Pancreas (tissue), 10 donors: ENCODE data around the gene SLC13A5. TPM values are rescaled to one million over a fixed set of nuclear protein-coding genes. Genes with fewer than 3 reads are reported as not detected.

ENCODE experiments used
- ATAC-seq, 4 donors: fragments of 200-7000 bp; cut with Tn5 transposase; one replicate each; pipeline versions ENCODE4 v1.8.0 to v1.9.1; 2020; ENCODE audit warnings: mild to moderate bottlenecking in 4 of 4, moderate library complexity in 4 of 4
- DNase-seq, 6 donors: peaks; one replicate each; pipeline ENCODE4 v3.0.0-alpha.2; 2020
- FAIRE-seq: peaks from 2 replicates; lab custom pipeline; 2012; peaks lifted over from hg19 to GRCh38; lab: Jason Lieb, UNC
- H3K27ac ChIP-seq, 4 donors: fragments of 200-600 bp; sonication (generic); 1 replicate in 3 of 4; 2 replicates in 1 of 4; pipeline versions ENCODE4 v1.5.0 to v1.8.0; 2020
- H3K27me3 ChIP-seq, 4 donors: fragments of 200-600 bp; one replicate each; pipeline ENCODE4 v1.8.0; 2021
- H3K36me3 ChIP-seq, 3 donors: fragments of 200-600 bp; sonication (generic) in 1 of 3; one replicate each; pipeline versions ENCODE4 v1.5.0 to v1.8.0; 2020 to 2021
- H3K4me1 ChIP-seq, 3 donors: fragments of 200-600 bp; one replicate each; pipeline ENCODE4 v1.8.0; 2021
- H3K4me3 ChIP-seq, 4 donors: fragments of 200-600 bp; sonication (generic) in 2 of 4; one replicate each; pipeline versions ENCODE4 v1.5.0 to v1.8.0; 2020 to 2021
- H3K9me3 ChIP-seq, 4 donors: fragments of 200-600 bp; one replicate each; pipeline ENCODE4 v1.8.0; 2021
- CTCF ChIP-seq, 4 donors: fragments of 200-600 bp; sonication (generic) in 3 of 4; IDR thresholded peaks; one replicate each; pipeline versions ENCODE4 v1.5.0 to v1.8.0; 2021; ENCODE audit warnings: antibody characterized with exemption in 4 of 4
- WGBS, 2 donors: extraction: QIAGEN DNeasy Blood & Tissue Kit; methylation state at CpG; one replicate each; pipeline ENCODE4 v1.1.7; 2013; 5-methylcytosine and 5-hydroxymethylcytosine counted together
- intact Hi-C, 3 donors: fragments of 100-400 bp; cut with DNase I; formaldehyde crosslinking; loops; one replicate each; pipeline versions ENCODE4 v1.11.1 to v1.14.2; 2022
- polyA plus RNA-seq, 2 donors: library from polyadenylated mRNA; stranded (reverse); fragments of 200-250 nt; gene quantifications; one replicate each; pipeline ENCODE4 v1.2.3, GENCODE V29; 2013
- total RNA-seq, 6 donors: library from RNA; stranded (reverse); fragmentation: NEBNext Ultra II Directional in 4 of 6; extraction: Animal tissue kit (Norgen Biotek cat#: 25700) in 4 of 6; gene quantifications; one replicate each; pipeline versions ENCODE4 v1.2.1 to v1.2.4, GENCODE V29; 2021 to 2023
- donor health status: healthy with polysubstance abuse.
- donor health status: DM: no; HTN: no; CAD: no; lungs with moderate emphysema.
- donor health status: DM: no; HTN: no; CAD: no.
- donor health status: control.
- donor health status: control.
- donor health status: Bipolar disorder and iron deficiency.
- donor health status: DM: yes; HTN: yes; CAD: no.
- donor health status: DM: no; HTN: no; CAD: no.
- donor health status: DM: no; HTN: no; CAD: no.
- donor health status: DM: yes; HTN: yes; CAD: no.

The SLC13A5 gene
- total and polyA plus RNA-seq, 8 donors, result 0.15 to 0.47 (median 0.25) TPM; not detected in 4

- ATAC-seq, result peak in 2 of 4 donors; percentile 18 to 40
- no peak for DNase-seq
- H3K4me1 ChIP-seq, result no peaks in the 10 kb centered on the region
- no peak for FAIRE-seq
- H3K36me3 ChIP-seq, result no peaks in the 10 kb centered on the region
- no peak overlapping the region for H3K27ac ChIP-seq
- H3K9me3 ChIP-seq, result no peaks in the 10 kb centered on the region
- TF ChIP-seq CTCF (IDR thresholded peaks at IDR 0.05), result no peak
- no peaks in the 10 kb centered on the region for H3K27me3 ChIP-seq
- no peak overlapping the region for H3K4me3 ChIP-seq
- intact Hi-C loops, result no loop called here
- 75% methylated on average over 16 of the region's 16 CpGs for WGBS, 2 donors
Measured at GRCh38 chr17:6677158-6677831, 35.9 kb downstream of the SLC13A5 start.

- Histone ChIP-seq H3K4me1 (no peaks in the 10 kb centered on the region), H3K27me3 (no peaks in the 10 kb centered on the region), H3K27ac (no peak overlapping the region), H3K9me3 (no peaks in the 10 kb centered on the region), H3K4me3 (no peak overlapping the region), H3K36me3 (no peaks in the 10 kb centered on the region)
- FAIRE-seq, result no peak
- no peak for DNase-seq
- no peak for ATAC-seq
- intact Hi-C loops, result no loop called here
- TF ChIP-seq CTCF (IDR thresholded peaks at IDR 0.05), result no peak
- 58 to 64% methylated on average over 6 of the region's 6 CpGs for WGBS, 2 donors
Measured at GRCh38 chr17:6676802-6677157, 36.4 kb downstream of the SLC13A5 start.

- no peak overlapping the region for H3K27ac ChIP-seq
- H3K36me3 ChIP-seq, result no peaks in the 10 kb centered on the region
- TF ChIP-seq CTCF (IDR thresholded peaks at IDR 0.05), result no peak
- H3K9me3 ChIP-seq, result no peaks in the 10 kb centered on the region
- intact Hi-C loops, result no loop called here
- no peaks in the 10 kb centered on the region for H3K4me1 ChIP-seq
- 67 to 83% methylated on average over 11 of the region's 11 CpGs for WGBS, 2 donors
- no peaks in the 10 kb centered on the region for H3K27me3 ChIP-seq
- no peak for DNase-seq
- H3K4me3 ChIP-seq, result no peak overlapping the region
- no peak for ATAC-seq
- FAIRE-seq, result no peak
Measured at GRCh38 chr17:6675201-6675825, 37.9 kb downstream of the SLC13A5 start.

- DNase-seq, result no peak
- Histone ChIP-seq H3K4me3 (no peak overlapping the region), H3K27me3 (no peaks in the 10 kb centered on the region), H3K27ac (no peak overlapping the region), H3K36me3 (no peaks in the 10 kb centered on the region), H3K9me3 (no peaks in the 10 kb centered on the region), H3K4me1 (no peaks in the 10 kb centered on the region)
- FAIRE-seq, result no peak
- 89 to 95% methylated on average over 13 of the region's 13 CpGs for WGBS, 2 donors
- no peak for ATAC-seq
- TF ChIP-seq CTCF (IDR thresholded peaks at IDR 0.05), result no peak
- intact Hi-C loops, result no loop called here
Measured at GRCh38 chr17:6674586-6674985, 38.6 kb downstream of the SLC13A5 start.

- intact Hi-C loops, result no loop called here
- no peaks in the 10 kb centered on the region for H3K36me3 ChIP-seq
- no peaks in the 10 kb centered on the region for H3K9me3 ChIP-seq
Measured at GRCh38 chr17:6671431-6671830, 41.7 kb downstream of the SLC13A5 start.

More at GRCh38 chr17:6671431-6671830, 41.7 kb downstream of the SLC13A5 start:
- Histone ChIP-seq H3K4me3 (no peak overlapping the region), H3K27me3 (no peaks in the 10 kb centered on the region), H3K27ac (no peak overlapping the region), H3K4me1 (peaks cover 0 to 1% (median 0%) of the 10 kb centered on the region in 3 donors)
- no peak for DNase-seq
- WGBS, 2 donors, result 81 to 82% methylated on average over 7 of the region's 7 CpGs
- TF ChIP-seq CTCF (IDR thresholded peaks at IDR 0.05), result no peak
- no peak for FAIRE-seq
- no peak for ATAC-seq
